ACHN (cell line): ENCODE data around the gene STK32B.
A peak's percentile ranks its signal among the peaks of the same experiment; 100 is the strongest.
"Not testable (repeated sequence)": the region's sequence is repeated elsewhere in the genome, so short reads cannot be mapped to it uniquely, and the experiment has no call there.

Experiments
- DNase-seq: peaks from one replicate; pipeline ENCODE4 v3.0.0-alpha.2; 2015
- in situ Hi-C: cut with HindIII; loops from 2 replicates; pipeline ENCODE4 v1.10.0; 2017; ENCODE audit warnings: low sequenced_read_pairs, low pct_ligation_motif_present, low pct_unique_long_range_greater_than_20kb

STK32B gene

DNA sequence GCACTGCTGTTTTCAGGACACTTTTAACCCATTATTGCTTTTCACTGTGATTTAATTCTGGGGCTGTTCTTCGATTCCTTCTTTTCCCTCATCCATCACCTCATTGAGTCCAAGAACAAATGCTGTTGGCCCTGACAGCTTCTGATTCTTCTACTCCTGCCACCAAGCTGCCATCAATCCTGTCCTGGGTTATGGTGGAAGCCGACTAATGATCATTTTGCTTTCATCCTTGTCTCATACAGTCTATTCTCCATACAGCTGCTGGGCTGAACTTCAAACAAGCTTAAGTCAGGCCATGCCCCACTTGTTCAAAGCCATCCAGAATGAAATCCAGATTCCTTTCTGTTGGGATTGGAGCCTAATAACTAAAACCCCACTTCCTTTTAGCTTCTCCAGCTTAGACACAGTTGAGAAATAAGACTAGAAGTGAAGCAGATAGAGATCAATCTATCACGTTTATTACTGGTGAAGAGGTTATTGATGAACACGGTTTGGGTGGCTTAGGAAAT is 161.9 kb downstream of the STK32B start:
- in situ Hi-C loops, result no loop called here
- no peak for DNase-seq

DNA sequence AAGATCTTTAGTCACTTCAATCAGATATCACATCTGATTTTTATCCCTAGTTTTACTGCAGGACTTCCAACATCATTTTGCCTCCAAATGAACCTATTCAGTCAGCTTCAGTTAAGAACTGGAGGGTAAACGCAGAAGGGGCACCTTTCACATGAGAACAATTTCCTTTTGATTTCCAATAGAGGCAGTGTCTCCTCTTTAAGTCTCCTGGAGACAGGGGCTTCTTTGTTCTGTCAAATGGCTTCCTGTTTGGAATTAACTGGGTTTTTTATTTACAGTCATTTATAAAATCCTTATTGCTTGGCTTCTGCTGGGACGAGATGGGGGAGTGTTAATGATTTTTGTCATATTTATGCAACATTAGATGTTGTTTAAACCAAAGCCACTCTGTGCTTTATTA is 164.0 kb downstream of the STK32B start:
- no peak for DNase-seq
- in situ Hi-C loops, result no loop called here

DNA sequence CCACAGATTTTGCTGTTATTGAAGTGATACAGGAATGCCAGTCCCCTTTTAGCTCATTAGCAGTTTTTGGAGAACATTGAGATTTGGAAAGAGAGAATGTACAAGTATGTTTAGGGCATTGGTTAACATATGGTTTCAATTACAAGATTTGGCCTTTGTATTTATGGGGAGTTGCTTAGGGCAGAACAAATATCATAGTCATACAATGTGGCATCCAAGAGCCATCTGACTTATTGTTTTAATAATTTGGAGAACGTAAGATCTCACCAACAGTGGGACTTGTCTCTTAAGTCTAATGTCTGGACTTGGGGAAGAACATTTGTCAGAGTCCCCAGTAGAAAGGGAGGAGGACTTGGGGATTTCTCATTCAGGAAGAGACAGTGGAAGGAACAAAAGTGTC is 166.1 kb downstream of the STK32B start:
- DNase-seq, result no peak
- in situ Hi-C loops, result no loop called here

DNA sequence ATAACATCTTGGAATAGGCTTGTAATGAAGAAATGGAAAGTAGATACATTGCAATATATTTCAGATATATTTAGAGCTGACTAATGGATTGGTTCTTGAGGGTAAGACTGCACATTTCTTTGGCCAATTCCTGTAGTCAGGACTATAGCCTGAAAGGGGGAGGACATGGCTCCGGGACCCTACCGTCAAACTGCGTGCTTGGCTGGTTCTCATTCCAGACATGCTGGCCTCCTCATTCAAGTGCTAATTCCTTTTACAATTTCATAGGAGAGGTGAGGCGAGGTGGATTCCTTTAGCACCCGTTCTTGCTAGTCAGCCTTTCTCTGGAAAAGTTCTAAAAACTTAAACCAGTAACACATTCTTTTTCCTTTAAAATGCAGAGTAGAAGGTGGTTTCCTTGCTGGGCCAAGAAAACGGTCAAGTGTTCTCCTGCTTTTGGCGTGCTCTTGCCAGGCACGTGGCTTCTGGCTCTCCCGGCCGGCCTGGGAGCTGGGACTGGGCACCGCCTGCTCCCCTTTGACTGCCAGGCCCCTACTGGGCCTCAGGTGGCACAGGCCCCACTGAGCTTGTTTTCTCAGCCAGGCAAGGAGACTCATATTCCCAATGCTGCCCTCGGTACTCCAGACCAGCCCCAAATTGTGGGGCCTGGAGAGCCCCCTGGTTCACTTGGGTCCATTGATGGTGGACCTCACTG is 167.2 kb downstream of the STK32B start:
- in situ Hi-C loops, result no loop called here
- DNase-seq, result no peak

DNA sequence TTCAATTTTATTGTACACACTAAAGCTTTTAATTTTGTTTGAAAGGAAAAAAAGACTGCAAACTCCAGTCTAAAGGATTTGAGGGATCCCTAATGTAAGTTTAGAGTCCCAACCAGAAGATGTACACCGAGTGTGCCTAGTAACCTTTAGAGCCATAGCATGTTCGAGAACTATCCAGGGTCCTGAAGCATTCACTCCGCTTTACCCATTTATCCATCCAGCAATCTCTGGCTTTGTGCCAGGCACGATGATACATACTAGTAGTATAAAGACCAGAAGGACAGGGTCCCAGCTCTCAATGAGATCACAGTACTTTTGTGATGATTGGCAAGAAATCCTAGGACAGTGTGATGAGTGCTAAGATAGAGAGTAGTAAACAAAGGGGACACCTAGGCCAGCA is 168.7 kb downstream of the STK32B start:
- in situ Hi-C loops, result no loop called here
- DNase-seq, result peak; percentile 21

DNA sequence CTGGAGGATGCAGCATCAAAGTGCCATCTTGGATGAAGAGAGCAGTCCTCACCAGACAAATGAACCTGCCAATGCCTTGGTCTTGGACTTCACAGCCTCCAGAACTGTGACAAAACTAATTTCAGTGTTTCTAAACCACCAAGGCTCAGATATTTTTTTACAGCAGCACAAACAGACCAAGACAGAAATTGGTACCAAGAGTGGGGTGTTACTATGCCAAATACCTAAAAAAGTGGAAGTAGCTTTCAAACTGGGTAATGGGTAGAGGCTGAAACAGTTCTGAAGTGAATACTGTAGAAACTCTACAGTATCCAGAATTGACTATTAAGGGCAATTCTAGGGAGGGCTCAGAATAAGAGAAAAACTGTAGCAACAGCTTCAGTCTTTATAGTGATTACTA is 170.8 kb downstream of the STK32B start:
- in situ Hi-C loops, result no loop called here
- DNase-seq, result no peak

- in situ Hi-C loops, result no loop called here
- no peak for DNase-seq
Observed at GRCh38 chr4:5222951-5223350, 171.7 kb downstream of the STK32B start.

GRCh38 chr4:5224340-5224739 is 173.1 kb downstream of the STK32B start:
- in situ Hi-C loops, result no loop called here
- peak; percentile 33 for DNase-seq

- DNase-seq, result no peak
- in situ Hi-C loops, result no loop called here
Observed at GRCh38 chr4:5232549-5232948, 181.3 kb downstream of the STK32B start.

GRCh38 chr4:5237086-5237660 is 185.9 kb downstream of the STK32B start:
- DNase-seq, result no peak
- in situ Hi-C loops, result no loop called here

DNA sequence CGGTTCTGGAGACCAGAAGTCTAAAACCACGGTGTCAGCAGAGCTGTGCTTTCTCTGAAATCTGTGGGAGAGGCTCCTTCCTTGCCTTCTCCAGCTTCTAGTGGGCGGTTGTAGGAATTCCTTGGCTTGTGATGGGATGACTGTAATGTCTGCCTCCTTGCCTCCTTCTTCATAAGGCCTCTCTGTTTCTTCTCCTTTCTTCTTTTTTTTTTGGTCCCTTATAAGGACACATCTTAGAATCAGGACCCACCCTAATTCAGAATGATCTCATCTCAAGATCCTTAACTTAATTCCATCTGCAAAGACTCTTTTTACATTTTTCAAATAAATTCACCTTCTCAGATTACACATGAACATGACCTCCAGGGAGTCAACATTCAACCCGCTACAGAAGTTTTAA is 186.9 kb downstream of the STK32B start:
- in situ Hi-C loops, result no loop called here
- no peak for DNase-seq

GRCh38 chr4:5247061-5247460 is 195.8 kb downstream of the STK32B start:
- in situ Hi-C loops, result not testable (repeated sequence)

DNA sequence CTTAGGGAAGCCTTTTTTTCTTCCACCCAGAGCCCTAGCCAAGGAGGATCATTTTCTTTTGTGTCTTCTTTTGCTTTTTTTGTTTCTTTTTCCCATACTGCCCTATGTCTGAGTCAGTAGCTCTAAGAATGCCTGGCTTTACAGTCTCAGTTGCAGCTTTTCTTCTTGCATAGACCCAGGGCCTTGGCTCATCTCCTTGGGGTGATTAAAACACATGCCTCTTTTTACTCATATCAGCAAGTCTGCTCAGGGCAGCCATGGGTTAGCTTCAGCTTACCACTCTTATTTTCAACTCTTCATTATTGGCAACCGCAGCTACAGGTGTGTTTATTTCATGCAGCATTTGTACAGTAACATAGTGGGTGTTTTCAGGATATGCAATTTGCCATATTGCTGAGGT is 196.5 kb downstream of the STK32B start:
- DNase-seq, result no peak
- in situ Hi-C loops, result no loop called here

More at GRCh38 chr4:5247061-5247460, 195.8 kb downstream of the STK32B start:
- DNase-seq, result not testable (repeated sequence)

DNA sequence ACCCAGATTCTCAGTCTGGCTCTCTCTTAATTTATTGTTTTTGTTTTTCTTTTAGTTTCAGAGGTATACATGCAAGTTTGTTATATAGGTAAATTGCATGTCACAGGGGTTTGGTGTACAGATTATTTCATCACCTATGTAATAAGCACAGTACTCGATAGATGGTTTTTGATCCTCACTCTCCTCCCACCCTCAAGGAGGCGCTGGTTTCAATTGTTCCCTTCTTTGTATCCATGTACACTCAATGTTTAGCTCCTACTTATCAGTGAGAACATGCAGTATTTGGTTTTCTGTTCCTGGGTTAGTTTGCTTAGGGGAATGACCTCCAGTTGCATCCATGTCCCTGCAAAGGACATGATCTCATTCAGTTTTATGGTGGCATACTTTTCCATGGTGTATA is 198.4 kb downstream of the STK32B start:
- in situ Hi-C loops, result no loop called here
- no peak for DNase-seq

- DNase-seq, in situ Hi-C loops: not testable (repeated sequence)
Observed at GRCh38 chr4:5250536-5250935, 199.3 kb downstream of the STK32B start.

- in situ Hi-C loops, result no loop called here
- no peak for DNase-seq
Observed at GRCh38 chr4:5256421-5256820, 205.1 kb downstream of the STK32B start.

GRCh38 chr4:5257086-5257485 is 205.8 kb downstream of the STK32B start:
- in situ Hi-C loops, result no loop called here
- no peak for DNase-seq

- DNase-seq, result no peak
- in situ Hi-C loops, result no loop called here
Observed at GRCh38 chr4:5259471-5259870, 208.2 kb downstream of the STK32B start.

DNA sequence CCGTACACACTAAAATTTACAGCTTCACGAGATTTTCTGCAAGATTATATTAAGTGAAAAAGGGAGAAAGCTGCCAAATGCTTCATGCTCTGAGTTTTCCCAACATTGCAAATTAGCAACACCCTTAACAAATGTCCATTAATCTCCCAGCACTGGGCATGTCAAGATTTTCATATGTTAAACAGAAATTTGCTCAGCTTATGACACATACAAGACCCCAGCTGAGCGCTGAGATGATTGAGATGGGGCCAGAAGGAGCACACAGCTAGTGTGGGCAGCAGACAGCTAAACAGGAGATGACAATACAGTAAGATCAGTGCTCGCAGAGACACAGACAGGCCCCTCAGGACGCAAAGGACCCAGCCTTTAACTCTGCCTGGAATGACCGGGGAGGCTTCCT is 208.8 kb downstream of the STK32B start:
- in situ Hi-C loops, result no loop called here
- DNase-seq, result no peak

DNA sequence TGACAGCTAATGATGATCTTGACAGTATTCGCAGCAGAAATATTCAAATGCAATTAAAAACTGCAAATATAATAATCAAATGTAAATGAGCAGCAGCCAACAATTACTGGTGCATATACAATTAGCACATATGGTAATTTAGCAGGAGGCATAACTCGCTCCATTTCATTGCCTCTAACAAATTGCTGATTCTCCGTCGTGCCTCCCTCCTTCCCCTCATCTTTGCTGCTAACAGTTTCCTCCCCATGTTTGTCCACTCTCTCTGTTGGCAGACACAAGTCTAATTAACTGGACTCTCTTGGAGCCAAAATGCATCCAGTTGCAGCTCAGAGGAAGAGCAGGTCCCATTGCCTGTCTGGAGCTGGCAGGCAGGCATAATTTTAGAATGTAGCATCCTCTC is 210.6 kb downstream of the STK32B start:
- in situ Hi-C loops, result no loop called here
- no peak for DNase-seq
